Stimulated activated CD8-positive, alpha-beta memory T cell treated with anti-CD3 and anti-CD28 coated beads, Interleukin-2, amount 100 ng/mL, for 1 hour (primary cell): ENCODE data around the gene ZFHX3.

Experiments used
- DNase-seq, 2 donors: peaks; one replicate each; pipeline ENCODE4 v3.0.0-alpha.2; 2020; ENCODE audit warnings: low read depth in 2 of 2

Gene ZFHX3

GRCh38 chr16:73037845-73038570 is 9.9 kb downstream of the ZFHX3 start:
- DNase-seq, result no peak

- DNase-seq, result no peak
These were observed 10.6 kb downstream of the ZFHX3 start for GRCh38 chr16:73037331-73037745.

- no peak for DNase-seq
These were observed 11.7 kb downstream of the ZFHX3 start for GRCh38 chr16:73036074-73036826.

- no peak for DNase-seq
These were observed 13.6 kb downstream of the ZFHX3 start for GRCh38 chr16:73034374-73034773.

- no peak for DNase-seq
These were observed 14.5 kb downstream of the ZFHX3 start for GRCh38 chr16:73033271-73033998.

GRCh38 chr16:73032541-73033270 is 15.2 kb downstream of the ZFHX3 start:
- no peak for DNase-seq

GRCh38 chr16:73031984-73032383 is 15.9 kb downstream of the ZFHX3 start:
- DNase-seq, result no peak

GRCh38 chr16:73031155-73031866 is 16.6 kb downstream of the ZFHX3 start:
- no peak for DNase-seq

- no peak for DNase-seq
These were observed 19.1 kb downstream of the ZFHX3 start for GRCh38 chr16:73028721-73029361.

GRCh38 chr16:73028263-73028662 is 19.7 kb downstream of the ZFHX3 start:
- DNase-seq, result no peak

GRCh38 chr16:73027685-73028111 is 20.2 kb downstream of the ZFHX3 start:
- no peak for DNase-seq

GRCh38 chr16:73026754-73027684 is 20.9 kb downstream of the ZFHX3 start:
- DNase-seq, result no peak

- no peak for DNase-seq
These were observed 22.1 kb downstream of the ZFHX3 start for GRCh38 chr16:73025856-73026210.

- no peak for DNase-seq
These were observed 22.6 kb downstream of the ZFHX3 start for GRCh38 chr16:73025151-73025855.

GRCh38 chr16:73024571-73025105 is 23.3 kb downstream of the ZFHX3 start:
- DNase-seq, result no peak

GRCh38 chr16:73023752-73024570 is 24.0 kb downstream of the ZFHX3 start:
- no peak for DNase-seq

GRCh38 chr16:73023320-73023719 is 24.6 kb downstream of the ZFHX3 start:
- no peak for DNase-seq

- DNase-seq, result no peak
These were observed 25.4 kb downstream of the ZFHX3 start for GRCh38 chr16:73022534-73022933.
